HCT116 (cell line): ENCODE measurements around the gene MYO1B. TPM values are rescaled to one million over a fixed set of nuclear protein-coding genes. Genes with fewer than 3 reads are reported as not detected.

Experiments used
- ATAC-seq: fragments of 200-7000 bp; cut with Tn5 transposase; 2 replicates; pipeline ENCODE4 v1.9.1; 2020; ENCODE audit warnings: mild to moderate bottlenecking, moderate library complexity
- BruUV-seq: library from RNA; stranded (reverse); fragments of 400-500 nt; replicated peaks from 2 replicates; lab custom pipeline; 2021; lab: Mats Ljungman, UMichigan
- CTCF ChIA-PET: fragments of 300-600 bp; sonication (Branson Sonifier 250); formaldehyde crosslinking; loops from one replicate; lab custom pipeline; 2021; ENCODE audit warnings: antibody characterized with exemption; lab: Charles Lee
- POLR2A ChIA-PET: fragments of 300-600, 350-600 bp; sonication (Branson Sonifier 250); formaldehyde crosslinking; loops from one replicate; lab custom pipeline; 2021; ENCODE audit warnings: antibody characterized with exemption; lab: Charles Lee
- RAD21 ChIA-PET, 2 experiments: fragments of 300-600 bp; sonication (Branson Sonifier 250); formaldehyde crosslinking; loops; one replicate each; lab custom pipeline; 2023; ENCODE audit warnings: low total read pairs in 2 of 2; ENCODE audit not compliant: uncharacterized antibody in 2 of 2, unreplicated experiment in 2 of 2, low non-redundant PET in 1 of 2; lab: Charles Lee
- DNase-seq: peaks from one replicate; pipeline ENCODE4 v3.0.0-alpha.2; 2010; ENCODE audit warnings: low read depth, low spot score
- H2AFZ ChIP-seq: fragments of 200-600 bp; shearing (Covaris generic), sonication (generic); 2 replicates; pipeline ENCODE4 v1.6.1; 2017; ENCODE audit warnings: low read depth, mixed run types, mixed read lengths, antibody characterized with exemption, low read length; ENCODE audit not compliant: poor library complexity, severe bottlenecking
- H3K27ac ChIP-seq: 2 replicates; pipeline ENCODE4 v1.5.1; 2012; ENCODE audit warnings: low read depth, low read length
- H3K27me3 ChIP-seq: fragments of 200-600 bp; sonication (generic); 2 replicates; pipeline ENCODE4 v1.6.1; 2016; ENCODE audit warnings: mixed run types, low read length, mixed read lengths; ENCODE audit not compliant: insufficient read depth
- H3K36me3 ChIP-seq, 2 experiments: fragments of 200-500 bp in 1 of 2; fragments of 200-600 bp in 1 of 2; sonication (Bioruptor generic) in 1 of 2; sonication (generic) in 1 of 2; 2 replicates each; pipeline versions ENCODE4 v1.5.1 to v1.6.1; 2014 to 2016; ENCODE audit warnings: low read length in 2 of 2, inconsistent platforms in 1 of 2, mixed read lengths in 1 of 2, mixed run types in 1 of 2; ENCODE audit not compliant: insufficient read depth in 2 of 2, control insufficient read depth in 1 of 2
- H3K4me1 ChIP-seq, 2 experiments: fragments of 200-600 bp in 1 of 2; sonication (generic) in 1 of 2; 2 replicates each; pipeline versions ENCODE4 v1.5.1 to v1.6.1; 2012 to 2017; ENCODE audit warnings: low read length in 2 of 2, inconsistent platforms in 1 of 2, mild to moderate bottlenecking in 1 of 2, mixed read lengths in 1 of 2, mixed run types in 1 of 2, moderate library complexity in 1 of 2; ENCODE audit not compliant: insufficient read depth in 2 of 2, control insufficient read depth in 1 of 2
- H3K4me2 ChIP-seq: fragments of 200-600 bp; sonication (generic); 2 replicates; pipeline ENCODE4 v1.6.1; 2017; ENCODE audit warnings: mixed run types, low read length, mixed read lengths
- H3K4me3 ChIP-seq, 2 experiments: fragments of 200-600 bp in 1 of 2; sonication (generic) in 1 of 2; replicated peaks in 1 of 2; 2 replicates each; pipeline ENCODE4 v1.5.1; 2011 to 2016; ENCODE audit warnings: low read length in 2 of 2, control low read depth in 1 of 2, low read depth in 1 of 2, mild to moderate bottlenecking in 1 of 2, mixed read lengths in 1 of 2, mixed run types in 1 of 2
- H3K79me2 ChIP-seq: fragments of 200-600 bp; sonication (generic); 2 replicates; pipeline ENCODE4 v1.6.1; 2017; ENCODE audit warnings: mild to moderate bottlenecking, mixed run types, low read length, moderate library complexity, mixed read lengths; ENCODE audit not compliant: insufficient read depth
- H3K9ac ChIP-seq: fragments of 200-600 bp; sonication (generic); 2 replicates; pipeline ENCODE4 v1.6.1; 2016; ENCODE audit warnings: low read length, mixed read lengths
- H3K9me2 ChIP-seq: fragments of 200-600 bp; sonication (generic), shearing (Covaris generic); 2 replicates; pipeline ENCODE4 v1.6.1; 2017; ENCODE audit warnings: mixed run types, mild to moderate bottlenecking, moderate library complexity; ENCODE audit not compliant: insufficient read depth
- H3K9me3 ChIP-seq, 2 experiments: fragments of 200-500 bp in 1 of 2; fragments of 200-600 bp in 1 of 2; sonication (Bioruptor generic) in 1 of 2; sonication (generic) in 1 of 2; 2 replicates each; pipeline ENCODE4 v1.6.1; 2014 to 2017; ENCODE audit warnings: low read length in 2 of 2, mixed read lengths in 2 of 2, inconsistent platforms in 1 of 2, low read depth in 1 of 2, mild to moderate bottlenecking in 1 of 2, mixed run types in 1 of 2, moderate library complexity in 1 of 2; ENCODE audit not compliant: control insufficient read depth in 1 of 2, insufficient read depth in 1 of 2
- H4K20me1 ChIP-seq: fragments of 200-600 bp; sonication (generic), shearing (Covaris generic); 2 replicates; pipeline ENCODE4 v1.6.1; 2017; ENCODE audit warnings: mixed run types, mild to moderate bottlenecking, moderate library complexity; ENCODE audit not compliant: insufficient read depth
- CBX3 ChIP-seq: IDR thresholded peaks from 2 replicates; pipeline ENCODE4 v1.6.1; 2012; ENCODE audit warnings: low read depth
- CEBPB ChIP-seq: IDR thresholded peaks from 2 replicates; pipeline ENCODE4 v1.6.1; 2012; ENCODE audit warnings: low read depth
- EZH2 ChIP-seq: fragments of 200-600 bp; sonication (generic); IDR thresholded peaks from 2 replicates; pipeline ENCODE4 v1.6.1; 2017; ENCODE audit warnings: antibody characterized with exemption, mixed run types
- FOSL1 ChIP-seq: IDR thresholded peaks from 2 replicates; pipeline ENCODE4 v1.6.1; 2012; ENCODE audit warnings: low read depth
- MAX ChIP-seq: IDR thresholded peaks from 2 replicates; pipeline ENCODE4 v1.6.1; 2012
- POLR2A ChIP-seq: IDR thresholded peaks from 2 replicates; pipeline ENCODE4 v1.7.0; 2011; ENCODE audit warnings: borderline replicate concordance; ENCODE audit not compliant: insufficient read depth, insufficient read length; ENCODE audit errors: extremely low read depth
- REST ChIP-seq: IDR thresholded peaks from 2 replicates; pipeline ENCODE4 v1.6.1; 2012; ENCODE audit warnings: low read depth
- SIN3A ChIP-seq: IDR thresholded peaks from 2 replicates; pipeline ENCODE4 v1.6.1; 2012; ENCODE audit warnings: low read depth
- SRF ChIP-seq: IDR thresholded peaks from 2 replicates; pipeline ENCODE4 v1.6.1; 2012; ENCODE audit warnings: low read depth
- TCF7L2 ChIP-seq: IDR thresholded peaks from 2 replicates; pipeline ENCODE4 v1.7.0; 2011; ENCODE audit warnings: borderline replicate concordance, inconsistent platforms; ENCODE audit not compliant: insufficient read depth, insufficient read length; ENCODE audit errors: extremely low read depth
- ZNF274 ChIP-seq: fragments of 200-500 bp; sonication (Bioruptor generic); IDR thresholded peaks from 2 replicates; pipeline ENCODE4 v1.6.1; 2014; ENCODE audit warnings: mild to moderate bottlenecking, low read depth, low read length, inconsistent platforms
- intact Hi-C: fragments of 100-400 bp; cut with micrococcal nuclease; formaldehyde crosslinking; loops from 2 replicates; pipeline ENCODE4 v1.10.0; 2022
- total RNA-seq: library from RNA; stranded (reverse); gene quantifications from one replicate; pipeline ENCODE4 v1.2.1, GENCODE V29; 2021; ENCODE audit not compliant: unreplicated experiment

The MYO1B gene
- total RNA-seq, 1 experiment from 2014 or later: 51.7 TPM

- POLR2A ChIA-PET: no interaction called here
- BruUV-seq: no TSS peak
- H3K27me3 ChIP-seq: no peaks in the 10 kb centered on the region
- no peak for ATAC-seq
- TF ChIP-seq REST (no peak), SIN3A (no peak), MAX (no peak), POLR2A (no peak), SRF (no peak), ZNF274 (no peak)
- TF ChIP-seq, all 23 proteins: peak for 0
- Histone ChIP-seq H3K4me3 (no peak overlapping the region), H3K9ac (no peak overlapping the region), H3K79me2 (no peaks in the 10 kb centered on the region), H3K4me2 (no peak overlapping the region), H3K9me3 (0 out of 4 replicates have a peak, but pooled peaks cover 0 to 7% of the 10 kb centered on the region in 2 experiments), H3K27ac (no peak overlapping the region), H2AFZ (no peak overlapping the region), H3K36me3 (no peaks in the 10 kb centered on the region), H3K9me2 (no peaks in the 10 kb centered on the region), H4K20me1 (no peaks in the 10 kb centered on the region), H3K4me1 (peaks cover 0 to under 1% of the 10 kb centered on the region in 2 experiments; a peak in 2 of 4 replicates)
- ChIA-PET CTCF (no interaction called here), RAD21 (no interaction called here)
- no peak for DNase-seq
- intact Hi-C loops: no loop called here
These were observed 33.1 kb upstream of the MYO1B start for GRCh38 chr2:191212119-191212518.

- intact Hi-C loops: no loop called here
- CTCF ChIA-PET: no interaction called here
- POLR2A ChIA-PET: no interaction called here
- Histone ChIP-seq H4K20me1 (no peaks in the 10 kb centered on the region), H3K27me3 (no peaks in the 10 kb centered on the region), H3K4me2 (no peak overlapping the region), H3K27ac (no peak overlapping the region), H3K9me3 (0 out of 4 replicates have a peak, but pooled peaks cover 0 to 7% of the 10 kb centered on the region in 2 experiments), H3K9me2 (no peaks in the 10 kb centered on the region), H3K9ac (no peak overlapping the region), H3K79me2 (no peaks in the 10 kb centered on the region), H2AFZ (no peak overlapping the region), H3K4me3 (no peak overlapping the region), H3K36me3 (no peaks in the 10 kb centered on the region), H3K4me1 (peaks cover 10 to 13% of the 10 kb centered on the region in 2 experiments; a peak in 3 of 4 replicates)
- RAD21 ChIA-PET: no interaction called here
- DNase-seq (no peak), ATAC-seq (no peak)
- TF ChIP-seq CEBPB (no peak), FOSL1 (no peak), MAX (no peak), SRF (no peak), TCF7L2 (no peak), CBX3 (no peak), POLR2A (no peak), EZH2 (no peak)
- no TSS peak for BruUV-seq
These were observed 31.9 kb upstream of the MYO1B start for GRCh38 chr2:191213333-191213732.
